ENCODE data around the gene OR10J1.

DNA sequence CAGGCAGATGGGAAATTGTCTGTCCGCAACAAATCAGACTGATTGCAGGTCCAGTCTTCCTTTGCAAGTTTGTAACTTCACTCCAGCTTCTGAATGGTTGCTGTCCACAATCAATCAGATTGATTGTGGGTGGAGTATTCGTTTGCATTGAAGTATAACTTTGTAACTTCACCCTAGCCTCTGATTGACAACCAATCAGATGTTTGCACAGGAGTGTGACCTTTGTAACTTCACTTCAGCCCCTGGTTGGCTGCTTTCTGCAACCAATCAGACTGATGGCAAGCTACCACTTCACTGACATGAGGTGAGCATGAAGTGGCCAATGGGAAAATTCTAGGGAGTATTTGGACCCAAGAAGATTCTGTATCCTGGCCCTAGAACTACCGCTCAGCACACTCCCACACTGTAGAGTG is 25.7 kb downstream of the OR10J1 start:
- TF ChIP-seq ESRRA (CRISPR knock-in tag; IDR thresholded peaks at IDR 0.05; ENCODE audit: borderline replicate concordance) (no peak), ATF2 (CRISPR knock-in tag; IDR thresholded peaks at IDR 0.05; ENCODE audit: borderline replicate concordance, low read depth) (no peak), SP1 (CRISPR knock-in tag; conservative IDR thresholded peaks at IDR 0.05) (no peak), JUN (CRISPR knock-in tag; IDR thresholded peaks at IDR 0.05) (no peak), ATF3 (CRISPR knock-in tag; conservative IDR thresholded peaks at IDR 0.05) (no peak), ELF4 (CRISPR knock-in tag; IDR thresholded peaks at IDR 0.05; ENCODE audit: low read depth) (no peak)
- TF ChIP-seq, protein P1, sequence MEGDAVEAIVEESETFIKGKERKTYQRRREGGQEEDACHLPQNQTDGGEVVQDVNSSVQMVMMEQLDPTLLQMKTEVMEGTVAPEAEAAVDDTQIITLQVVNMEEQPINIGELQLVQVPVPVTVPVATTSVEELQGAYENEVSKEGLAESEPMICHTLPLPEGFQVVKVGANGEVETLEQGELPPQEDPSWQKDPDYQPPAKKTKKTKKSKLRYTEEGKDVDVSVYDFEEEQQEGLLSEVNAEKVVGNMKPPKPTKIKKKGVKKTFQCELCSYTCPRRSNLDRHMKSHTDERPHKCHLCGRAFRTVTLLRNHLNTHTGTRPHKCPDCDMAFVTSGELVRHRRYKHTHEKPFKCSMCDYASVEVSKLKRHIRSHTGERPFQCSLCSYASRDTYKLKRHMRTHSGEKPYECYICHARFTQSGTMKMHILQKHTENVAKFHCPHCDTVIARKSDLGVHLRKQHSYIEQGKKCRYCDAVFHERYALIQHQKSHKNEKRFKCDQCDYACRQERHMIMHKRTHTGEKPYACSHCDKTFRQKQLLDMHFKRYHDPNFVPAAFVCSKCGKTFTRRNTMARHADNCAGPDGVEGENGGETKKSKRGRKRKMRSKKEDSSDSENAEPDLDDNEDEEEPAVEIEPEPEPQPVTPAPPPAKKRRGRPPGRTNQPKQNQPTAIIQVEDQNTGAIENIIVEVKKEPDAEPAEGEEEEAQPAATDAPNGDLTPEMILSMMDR (IDR thresholded peaks at IDR 0.05), result no peak
- TF ChIP-seq, protein P2, sequence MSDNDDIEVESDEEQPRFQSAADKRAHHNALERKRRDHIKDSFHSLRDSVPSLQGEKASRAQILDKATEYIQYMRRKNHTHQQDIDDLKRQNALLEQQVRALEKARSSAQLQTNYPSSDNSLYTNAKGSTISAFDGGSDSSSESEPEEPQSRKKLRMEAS (CRISPR knock-in tag; IDR thresholded peaks at IDR 0.05), result no peak
- TF ChIP-seq, protein P3, sequence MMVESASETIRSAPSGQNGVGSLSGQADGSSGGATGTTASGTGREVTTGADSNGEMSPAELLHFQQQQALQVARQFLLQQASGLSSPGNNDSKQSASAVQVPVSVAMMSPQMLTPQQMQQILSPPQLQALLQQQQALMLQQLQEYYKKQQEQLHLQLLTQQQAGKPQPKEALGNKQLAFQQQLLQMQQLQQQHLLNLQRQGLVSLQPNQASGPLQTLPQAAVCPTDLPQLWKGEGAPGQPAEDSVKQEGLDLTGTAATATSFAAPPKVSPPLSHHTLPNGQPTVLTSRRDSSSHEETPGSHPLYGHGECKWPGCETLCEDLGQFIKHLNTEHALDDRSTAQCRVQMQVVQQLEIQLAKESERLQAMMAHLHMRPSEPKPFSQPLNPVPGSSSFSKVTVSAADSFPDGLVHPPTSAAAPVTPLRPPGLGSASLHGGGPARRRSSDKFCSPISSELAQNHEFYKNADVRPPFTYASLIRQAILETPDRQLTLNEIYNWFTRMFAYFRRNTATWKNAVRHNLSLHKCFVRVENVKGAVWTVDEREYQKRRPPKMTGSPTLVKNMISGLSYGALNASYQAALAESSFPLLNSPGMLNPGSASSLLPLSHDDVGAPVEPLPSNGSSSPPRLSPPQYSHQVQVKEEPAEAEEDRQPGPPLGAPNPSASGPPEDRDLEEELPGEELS (CRISPR knock-in tag; IDR thresholded peaks at IDR 0.05), result no peak

Data from WTC11 (cell line).